ENCODE data around the gene ZNF593OS.

ZNF593OS gene

GRCh38 chr1:26158908-26159742 is 12.5 kb downstream of the ZNF593OS start, which contains the start of gene FAM110D:
FAM110D (plus strand) TSS chr1:26159079; CDS start chr1:26161292, 2,213 bp downstream.
- DNase-seq (ENCODE audit: low spot score) = no peak

GRCh38 chr1:26158271-26158907 is 13.2 kb downstream of the ZNF593OS start:
- no peak for DNase-seq (ENCODE audit: low spot score)

GRCh38 chr1:26156285-26157038 is 15.2 kb downstream of the ZNF593OS start:
- DNase-seq (ENCODE audit: low spot score) = no peak

GRCh38 chr1:26155370-26156284 is 16.0 kb downstream of the ZNF593OS start:
- DNase-seq (ENCODE audit: low spot score) = no peak

- DNase-seq (ENCODE audit: low spot score) = no peak
Measured at GRCh38 chr1:26154750-26155149, 16.9 kb downstream of the ZNF593OS start.

GRCh38 chr1:26153966-26154532 is 17.6 kb downstream of the ZNF593OS start:
- DNase-seq (ENCODE audit: low spot score) = no peak

GRCh38 chr1:26148887-26149286 is 22.7 kb downstream of the ZNF593OS start:
- DNase-seq (ENCODE audit: low spot score) = no peak

- no peak for DNase-seq (ENCODE audit: low spot score)
Measured at GRCh38 chr1:26145960-26146294, 25.7 kb downstream of the ZNF593OS start.

- peak; percentile 78 for DNase-seq (ENCODE audit: low spot score)
Measured at GRCh38 chr1:26145041-26145959, 26.3 kb downstream of the ZNF593OS start.

- DNase-seq (ENCODE audit: low spot score) = no peak
Measured at GRCh38 chr1:26142159-26142558, 29.5 kb downstream of the ZNF593OS start.

- DNase-seq (ENCODE audit: low spot score) = no peak
Measured at GRCh38 chr1:26138974-26139558, 32.6 kb downstream of the ZNF593OS start.

GRCh38 chr1:26134466-26134865 is 37.2 kb downstream of the ZNF593OS start:
- no peak for DNase-seq (ENCODE audit: low spot score)

- DNase-seq (ENCODE audit: low spot score) = no peak
Measured at GRCh38 chr1:26132834-26133167, 38.8 kb downstream of the ZNF593OS start.

- no peak for DNase-seq (ENCODE audit: low spot score)
Measured at GRCh38 chr1:26132128-26132833, 39.4 kb downstream of the ZNF593OS start.

- no peak for DNase-seq (ENCODE audit: low spot score)
Measured at GRCh38 chr1:26130695-26131094, 40.9 kb downstream of the ZNF593OS start.

- DNase-seq (ENCODE audit: low spot score) = no peak
Measured at GRCh38 chr1:26129778-26130177, 41.9 kb downstream of the ZNF593OS start.

GRCh38 chr1:26127235-26128163 is 44.1 kb downstream of the ZNF593OS start:
- no peak for DNase-seq (ENCODE audit: low spot score)
